ENCODE measurements around the gene DGCR6L. TPM values are rescaled to one million over a fixed set of nuclear protein-coding genes. Genes with fewer than 3 reads are reported as not detected.
A peak's percentile ranks its signal among the peaks of the same experiment; 100 is the strongest.
"Not testable (repeated sequence)": the region's sequence is repeated elsewhere in the genome, so short reads cannot be mapped to it uniquely, and the experiment has no call there.

Gene DGCR6L
- total RNA-seq, 1 donor from 2014 or later = 83.5 TPM

- Histone ChIP-seq H3K4me3 (ENCODE audit: low read depth, low read length) (no peak overlapping the region), H3K27me3 (ENCODE audit: control insufficient read depth, insufficient read depth, low read length) (no peaks in the 10 kb centered on the region), H3K36me3 (ENCODE audit: control insufficient read depth, insufficient read depth, low read length) (no peaks in the 10 kb centered on the region)
- no peak for TF ChIP-seq CTCF (IDR thresholded peaks at IDR 0.05; ENCODE audit: insufficient read depth, low read length, poor library complexity, severe bottlenecking)
- no peak for DNase-seq (ENCODE audit: low read depth)
These were observed 34.5 kb upstream of the DGCR6L start for GRCh38 chr22:20354238-20354975.

- not testable (repeated sequence) for H3K27me3 ChIP-seq (ENCODE audit: control insufficient read depth, insufficient read depth, low read length); DNase-seq (ENCODE audit: low read depth); H3K36me3 ChIP-seq (ENCODE audit: control insufficient read depth, insufficient read depth, low read length); H3K4me3 ChIP-seq (ENCODE audit: low read depth, low read length)
These were observed 32.7 kb upstream of the DGCR6L start for GRCh38 chr22:20352536-20352935.

GRCh38 chr22:20346553-20346952 is 26.7 kb upstream of the DGCR6L start:
- not testable (repeated sequence) for H3K27me3 ChIP-seq (ENCODE audit: control insufficient read depth, insufficient read depth, low read length); H3K4me3 ChIP-seq (ENCODE audit: low read depth, low read length); H3K36me3 ChIP-seq (ENCODE audit: control insufficient read depth, insufficient read depth, low read length); DNase-seq (ENCODE audit: low read depth)

DNA sequence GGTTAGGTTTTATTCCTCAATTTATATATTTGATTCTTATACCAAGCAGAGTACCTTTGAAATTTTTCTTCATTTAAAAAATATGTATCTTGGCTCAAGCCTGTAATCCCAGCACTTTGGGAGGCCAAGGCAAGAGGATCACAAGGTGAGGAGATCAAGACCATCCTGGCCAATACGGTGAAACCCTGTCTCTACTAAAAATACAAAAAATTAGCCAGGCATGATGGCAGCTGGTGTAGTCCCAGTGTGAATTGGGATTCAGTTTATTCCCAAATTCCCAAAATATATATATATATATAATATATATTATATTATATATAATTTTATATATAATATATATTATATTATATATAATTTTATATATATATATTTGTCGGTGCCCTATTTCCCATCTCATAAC is 18.4 kb upstream of the DGCR6L start:
- not testable (repeated sequence) for DNase-seq (ENCODE audit: low read depth); H3K4me3 ChIP-seq (ENCODE audit: low read depth, low read length); H3K36me3 ChIP-seq (ENCODE audit: control insufficient read depth, insufficient read depth, low read length); H3K27me3 ChIP-seq (ENCODE audit: control insufficient read depth, insufficient read depth, low read length)

GRCh38 chr22:20337807-20338206 is 17.9 kb upstream of the DGCR6L start:
- not testable (repeated sequence) for H3K27me3 ChIP-seq (ENCODE audit: control insufficient read depth, insufficient read depth, low read length); H3K4me3 ChIP-seq (ENCODE audit: low read depth, low read length); DNase-seq (ENCODE audit: low read depth); H3K36me3 ChIP-seq (ENCODE audit: control insufficient read depth, insufficient read depth, low read length)

DNA sequence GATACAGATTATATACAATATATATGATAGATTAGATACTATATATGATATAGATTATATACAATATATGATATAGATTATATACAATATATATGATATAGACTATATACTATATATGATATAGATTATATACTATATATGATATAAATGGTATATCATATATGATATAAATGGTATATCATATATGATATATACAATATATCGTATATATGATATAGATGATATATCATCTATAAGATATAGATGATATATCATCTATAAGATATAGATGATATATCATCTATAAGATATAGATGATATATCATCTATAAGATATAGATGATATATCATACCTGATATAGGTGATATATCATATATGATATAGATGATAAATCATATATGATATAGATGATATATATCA is 16.7 kb upstream of the DGCR6L start:
- H3K36me3 ChIP-seq (ENCODE audit: control insufficient read depth, insufficient read depth, low read length); DNase-seq (ENCODE audit: low read depth); H3K27me3 ChIP-seq (ENCODE audit: control insufficient read depth, insufficient read depth, low read length); H3K4me3 ChIP-seq (ENCODE audit: low read depth, low read length): not testable (repeated sequence)

GRCh38 chr22:20328569-20328930 is 8.7 kb upstream of the DGCR6L start:
- H3K27me3 ChIP-seq (ENCODE audit: control insufficient read depth, insufficient read depth, low read length); H3K4me3 ChIP-seq (ENCODE audit: low read depth, low read length); H3K36me3 ChIP-seq (ENCODE audit: control insufficient read depth, insufficient read depth, low read length); DNase-seq (ENCODE audit: low read depth): not testable (repeated sequence)

- not testable (repeated sequence) for H3K36me3 ChIP-seq (ENCODE audit: control insufficient read depth, insufficient read depth, low read length); H3K27me3 ChIP-seq (ENCODE audit: control insufficient read depth, insufficient read depth, low read length); H3K4me3 ChIP-seq (ENCODE audit: low read depth, low read length); DNase-seq (ENCODE audit: low read depth)
These were observed 6.1 kb upstream of the DGCR6L start for GRCh38 chr22:20325996-20326395.

DNA sequence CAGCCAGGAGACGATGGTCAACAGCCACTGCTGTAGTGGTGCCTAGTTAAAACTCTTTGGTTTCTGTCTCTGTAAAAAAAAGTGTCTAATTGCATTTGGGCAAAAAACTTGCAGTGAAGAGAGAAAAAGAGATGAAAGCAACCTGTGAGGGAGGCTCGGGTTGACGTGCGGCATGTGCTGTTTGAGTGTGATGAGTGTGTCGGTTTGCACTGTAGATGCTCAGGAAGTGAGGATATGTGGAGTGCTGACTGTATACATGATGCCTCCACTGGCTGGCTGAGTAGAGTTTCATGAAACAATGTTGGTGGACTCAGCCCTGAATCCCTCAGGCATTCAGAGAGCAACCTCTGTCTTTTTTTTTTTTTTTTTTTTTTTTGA is 4.3 kb upstream of the DGCR6L start:
- no peak for DNase-seq (ENCODE audit: low read depth)
- H3K27me3 ChIP-seq (ENCODE audit: control insufficient read depth, insufficient read depth, low read length) = no peaks in the 10 kb centered on the region
- TF ChIP-seq CTCF (IDR thresholded peaks at IDR 0.05; ENCODE audit: insufficient read depth, low read length, poor library complexity, severe bottlenecking) = no peak
- H3K4me3 ChIP-seq (ENCODE audit: low read depth, low read length) = no peak overlapping the region
- no peaks in the 10 kb centered on the region for H3K36me3 ChIP-seq (ENCODE audit: control insufficient read depth, insufficient read depth, low read length)

GRCh38 chr22:20321552-20322211 is 1.8 kb upstream of the DGCR6L start:
- H3K36me3 ChIP-seq (ENCODE audit: control insufficient read depth, insufficient read depth, low read length); H3K27me3 ChIP-seq (ENCODE audit: control insufficient read depth, insufficient read depth, low read length); DNase-seq (ENCODE audit: low read depth); H3K4me3 ChIP-seq (ENCODE audit: low read depth, low read length): not testable (repeated sequence)

- H3K36me3 ChIP-seq (ENCODE audit: control insufficient read depth, insufficient read depth, low read length); H3K27me3 ChIP-seq (ENCODE audit: control insufficient read depth, insufficient read depth, low read length); DNase-seq (ENCODE audit: low read depth): not testable (repeated sequence)
- H3K4me3 ChIP-seq (ENCODE audit: low read depth, low read length) = peak overlapping the region; percentile 63
These were observed 1.0 kb upstream of the DGCR6L start for GRCh38 chr22:20320659-20321551.
